Stimulated activated CD8-positive, alpha-beta memory T cell treated with anti-CD3 and anti-CD28 coated beads, Interleukin-7, amount 100 ng/mL, for 24 hours (primary cell): ENCODE results near the gene GPM6B.
"Not testable (repeated sequence)": the region's sequence is repeated elsewhere in the genome, so short reads cannot be mapped to it uniquely, and the experiment has no call there.

ENCODE experiments used
- DNase-seq: peaks from one replicate; pipeline ENCODE4 v3.0.0-alpha.2; 2020; ENCODE audit warnings: low read depth

Gene GPM6B

DNA sequence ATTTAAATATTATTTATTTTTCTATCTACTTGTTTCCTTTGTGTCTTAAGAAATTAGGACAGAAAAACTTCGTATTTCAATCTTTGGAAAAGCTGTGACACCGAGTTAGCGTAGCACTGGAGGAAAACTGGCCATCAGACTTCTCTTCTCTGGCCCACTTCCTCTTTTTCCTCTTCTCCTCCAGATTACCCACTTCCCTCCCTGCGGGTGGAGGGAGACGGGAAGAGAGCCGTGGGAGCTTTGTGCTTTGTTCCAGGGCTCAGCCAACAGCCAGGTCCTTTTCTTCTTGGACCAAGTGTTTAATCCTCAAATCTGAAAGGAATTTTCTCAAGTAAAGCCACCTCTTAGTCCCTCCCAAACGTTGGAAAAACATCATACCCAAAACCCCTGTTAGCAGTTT is 52.6 kb downstream of the GPM6B start:
- DNase-seq: no peak

DNA sequence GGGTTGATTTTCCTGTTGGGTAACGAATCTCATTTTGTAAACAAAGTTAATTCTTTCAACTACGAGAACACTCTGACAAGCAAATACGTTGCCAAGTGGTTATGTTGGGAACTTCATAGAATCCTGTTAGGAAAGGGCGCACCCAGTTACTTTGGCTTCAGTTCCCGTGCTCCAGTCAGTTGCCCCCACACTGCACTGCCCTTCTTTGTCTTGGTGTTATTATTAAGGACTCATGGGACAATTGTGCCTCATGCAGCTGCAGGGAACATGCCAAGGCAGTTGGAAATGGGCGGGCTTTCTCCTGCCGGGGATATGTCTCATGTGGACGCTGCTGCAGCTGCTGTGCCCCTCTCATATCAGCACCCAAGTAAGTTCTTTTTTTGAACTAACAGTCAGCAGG is 53.4 kb downstream of the GPM6B start:
- no peak for DNase-seq

DNA sequence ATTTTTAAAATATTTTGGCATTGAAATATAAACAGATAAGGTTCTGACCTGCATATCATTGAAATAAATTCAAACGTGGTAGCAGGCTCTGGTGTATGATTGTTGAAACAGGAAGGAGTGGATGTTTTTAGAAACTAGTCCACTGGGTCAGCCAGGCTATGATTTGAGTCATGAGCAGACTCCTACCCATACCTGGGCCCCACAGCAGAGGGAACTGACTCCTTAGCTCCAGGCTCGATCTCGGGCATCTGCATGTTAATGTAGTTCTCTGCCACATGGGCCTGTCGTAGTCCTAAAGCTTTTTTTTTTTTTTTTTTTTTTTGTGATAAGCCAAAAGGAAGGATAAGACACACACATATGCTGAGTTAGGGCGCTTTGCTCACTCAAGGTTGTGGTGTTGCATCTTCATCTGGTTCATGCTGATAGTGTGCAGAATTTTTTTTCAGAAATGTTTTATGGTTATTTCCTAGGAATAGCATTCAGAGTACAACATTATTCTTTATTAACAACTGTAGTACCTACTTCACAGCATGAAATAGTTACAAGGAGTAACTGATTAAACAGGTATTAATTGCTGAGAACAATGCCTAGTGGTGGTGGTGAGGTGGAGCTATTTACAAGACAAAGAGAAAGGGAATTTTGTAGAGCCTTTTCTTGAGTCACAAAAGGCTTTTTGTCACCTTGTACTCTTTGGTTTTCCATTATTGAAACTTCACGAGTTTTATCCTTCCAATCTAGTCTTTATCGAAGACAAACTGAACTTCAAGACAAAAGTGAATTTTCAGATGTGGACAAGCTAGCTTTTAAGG is 55.1 kb downstream of the GPM6B start:
- DNase-seq: no peak

DNA sequence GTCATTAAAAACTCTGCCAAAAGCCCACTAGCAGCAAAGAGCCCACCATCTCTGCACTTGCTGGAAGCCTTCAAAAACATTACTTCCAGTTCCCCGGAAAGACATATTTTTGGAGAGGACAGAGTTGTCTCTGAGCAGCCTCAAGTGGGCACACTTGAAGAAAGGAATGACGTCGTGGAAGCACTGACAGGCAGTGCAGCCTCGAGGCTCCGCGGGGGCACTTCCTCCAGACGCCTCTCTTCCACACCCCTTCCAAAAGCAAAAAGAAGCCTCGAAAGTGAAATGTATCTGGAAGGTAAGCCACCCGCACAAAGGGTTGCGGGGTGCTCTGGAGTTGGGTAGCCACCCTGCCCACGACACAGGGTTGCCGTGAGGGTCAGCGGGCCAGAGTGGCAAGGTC is 56.5 kb downstream of the GPM6B start:
- no peak for DNase-seq

DNA sequence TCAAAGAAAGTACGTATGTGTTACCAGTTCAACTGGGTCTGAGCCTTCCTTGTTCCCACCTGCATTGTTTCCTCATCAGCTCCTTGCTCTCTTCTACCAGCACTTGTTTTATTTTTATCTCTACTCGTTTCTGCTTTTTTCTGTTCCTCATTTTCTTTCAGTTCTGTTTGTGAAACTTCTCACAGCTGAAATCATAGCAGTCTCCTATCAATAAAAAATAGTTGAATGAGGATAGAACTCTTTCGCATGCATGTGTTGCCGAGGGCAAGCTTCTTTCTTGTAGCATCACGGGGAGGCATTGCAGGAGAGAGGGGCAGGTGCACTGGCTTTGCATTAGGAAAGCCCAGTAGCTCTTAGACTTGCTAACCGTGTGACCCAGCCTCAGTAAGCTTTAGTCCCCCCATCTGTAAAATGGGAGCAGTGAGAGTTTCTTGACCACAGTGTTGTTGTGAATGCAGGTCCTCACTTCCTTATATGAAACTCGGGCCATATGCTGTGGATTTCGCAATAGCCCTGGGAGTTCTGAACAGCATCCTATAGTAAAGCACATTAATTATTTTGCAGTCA is 57.7 kb downstream of the GPM6B start:
- DNase-seq: no peak

DNA sequence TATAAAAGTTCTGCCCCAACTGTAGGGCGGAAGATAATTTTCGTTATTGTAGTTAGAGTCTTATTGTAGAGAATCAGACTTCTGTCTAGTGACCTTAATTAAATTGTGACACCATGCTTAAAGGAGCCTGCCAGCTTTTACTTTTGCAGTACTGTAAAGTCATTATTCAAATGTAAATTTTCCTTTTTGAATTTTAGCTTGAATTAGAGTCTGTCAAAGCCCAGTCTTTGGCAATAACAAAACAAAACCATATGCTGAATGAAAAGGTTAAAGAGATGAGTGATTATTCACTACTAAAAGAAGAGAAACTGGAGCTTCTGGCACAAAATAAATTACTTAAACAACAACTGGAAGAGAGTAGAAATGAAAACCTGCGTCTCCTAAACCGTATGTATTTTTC is 60.5 kb downstream of the GPM6B start:
- DNase-seq: no peak

DNA sequence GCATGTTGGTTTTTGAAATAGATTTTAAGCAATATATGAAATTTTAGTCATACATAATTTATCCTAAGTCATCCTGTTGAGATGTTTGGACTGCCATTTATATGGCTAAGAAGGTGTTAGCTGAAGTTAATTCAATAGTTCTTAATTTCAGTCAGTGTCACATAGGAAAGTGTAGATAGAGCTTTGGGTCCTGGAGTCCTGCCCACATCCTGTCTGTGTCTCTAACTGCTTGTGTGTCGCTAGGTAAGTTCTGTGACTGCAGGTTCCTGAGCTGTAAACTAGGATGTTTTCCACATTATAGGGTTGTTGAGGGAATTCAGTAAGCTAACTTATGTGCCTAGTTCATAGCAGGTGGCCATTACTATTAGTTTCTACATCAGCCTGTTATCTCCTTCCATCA is 61.6 kb downstream of the GPM6B start:
- DNase-seq: no peak

DNA sequence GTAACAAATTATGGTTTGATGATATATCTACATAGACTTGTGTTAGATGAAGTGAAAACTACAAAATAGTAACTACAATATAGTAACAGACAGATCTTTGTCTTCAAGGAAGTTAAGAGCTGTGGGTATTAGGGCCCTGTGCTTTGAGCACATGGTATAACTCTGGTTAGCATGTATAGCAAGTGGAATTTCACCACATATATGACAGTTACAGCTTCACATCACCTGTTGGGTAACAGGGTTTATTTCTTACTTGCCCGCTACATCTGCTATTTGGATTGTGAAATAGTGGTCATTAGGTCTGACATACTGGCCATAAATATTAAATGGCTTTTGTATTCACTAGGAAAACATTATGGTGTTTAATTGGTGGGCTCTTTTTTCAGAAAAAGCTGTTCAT is 62.1 kb downstream of the GPM6B start:
- DNase-seq: no peak

DNA sequence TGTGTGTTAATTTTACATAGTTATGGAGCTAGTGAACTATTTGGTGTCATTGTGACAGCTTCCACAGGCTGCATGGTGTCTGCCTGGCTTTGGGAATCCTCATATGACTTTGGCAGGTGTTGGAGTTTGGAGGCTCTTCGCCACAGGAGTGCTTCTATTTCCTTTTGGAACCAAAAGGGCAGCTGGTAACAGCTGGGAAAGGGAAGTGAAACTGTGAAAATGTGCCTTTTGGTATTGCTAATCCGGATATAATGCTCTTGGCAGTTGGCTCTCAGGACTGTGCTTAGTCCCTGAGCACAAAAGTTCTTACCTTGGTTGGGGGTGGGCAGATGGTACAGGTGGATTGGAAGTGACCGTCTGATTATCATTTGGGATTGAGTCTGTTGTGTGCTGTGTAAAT is 64.2 kb downstream of the GPM6B start:
- DNase-seq: no peak

DNA sequence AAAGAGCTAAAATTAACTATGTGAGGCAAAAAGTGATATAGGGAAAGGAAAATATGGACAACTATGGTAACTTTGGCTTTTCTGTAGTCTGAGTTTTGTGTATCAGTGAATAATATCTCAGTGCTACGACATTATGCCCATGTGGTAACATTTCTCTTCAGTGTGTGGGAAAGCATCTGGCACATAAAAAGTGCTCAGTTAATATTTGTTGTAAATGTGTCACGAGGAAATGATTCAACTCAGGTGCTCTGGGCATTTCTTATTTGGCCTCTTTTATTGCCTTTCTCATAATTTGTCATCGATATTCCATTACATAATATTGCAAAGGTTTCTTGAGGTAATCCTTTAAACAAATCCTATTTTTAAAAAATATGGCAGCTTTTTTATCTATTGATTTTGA is 64.8 kb downstream of the GPM6B start:
- DNase-seq: no peak

DNA sequence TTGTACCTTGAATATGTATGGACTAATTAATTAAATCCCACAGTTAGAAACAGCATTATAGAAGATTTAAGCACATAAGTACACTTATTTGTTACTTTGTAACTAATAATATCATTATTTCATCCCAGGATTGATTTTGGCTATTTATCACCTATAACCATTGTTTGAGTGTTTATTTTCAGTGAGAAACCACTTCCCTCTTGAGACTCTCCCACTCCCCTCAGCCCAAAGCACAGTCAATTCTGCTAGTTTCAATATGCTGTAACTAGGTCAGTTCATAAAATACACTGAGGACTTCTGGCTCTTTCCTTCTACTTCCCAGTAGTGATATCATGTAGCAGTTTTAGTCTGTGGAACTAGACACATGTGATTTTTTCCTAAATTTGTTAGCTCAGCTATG is 66.1 kb downstream of the GPM6B start:
- no peak for DNase-seq

DNA sequence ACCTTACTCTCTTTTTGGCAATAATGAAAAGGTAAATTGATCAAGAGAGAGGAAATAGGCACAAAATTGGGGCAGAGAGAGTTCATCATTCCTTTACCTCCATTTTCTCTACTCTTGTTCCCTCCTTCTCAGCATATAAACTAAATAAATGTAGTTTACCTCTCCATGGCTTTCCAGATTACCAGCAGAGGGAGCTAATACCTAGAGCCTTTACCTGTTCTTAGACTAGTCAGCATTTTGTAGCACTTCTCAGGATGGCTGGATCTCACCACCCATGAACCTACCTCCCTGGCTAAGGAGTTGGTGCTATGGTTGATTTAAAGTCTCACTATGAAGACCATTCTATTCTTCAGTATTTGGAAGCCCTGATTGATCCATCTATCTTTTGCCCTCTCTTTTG is 66.7 kb downstream of the GPM6B start:
- no peak for DNase-seq

DNA sequence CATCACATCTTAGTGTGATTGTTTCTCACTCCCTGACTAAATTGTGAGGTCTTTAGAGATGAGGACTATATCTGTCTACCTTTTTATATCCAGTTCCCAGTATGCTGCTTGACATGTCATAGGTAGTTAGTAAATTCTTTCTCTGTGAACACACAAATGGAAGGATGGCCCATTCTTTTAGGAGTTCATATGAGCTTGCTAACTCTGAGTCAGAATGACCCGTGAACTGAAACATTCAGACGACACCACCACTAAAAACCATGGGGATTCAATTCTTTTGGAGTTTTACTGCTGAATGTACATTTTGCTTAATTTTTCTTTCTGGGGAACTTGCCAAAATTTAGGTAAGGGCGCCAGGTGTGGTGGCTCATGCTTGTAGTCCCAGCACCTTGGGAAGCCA is 68.4 kb downstream of the GPM6B start:
- DNase-seq: no peak

DNA sequence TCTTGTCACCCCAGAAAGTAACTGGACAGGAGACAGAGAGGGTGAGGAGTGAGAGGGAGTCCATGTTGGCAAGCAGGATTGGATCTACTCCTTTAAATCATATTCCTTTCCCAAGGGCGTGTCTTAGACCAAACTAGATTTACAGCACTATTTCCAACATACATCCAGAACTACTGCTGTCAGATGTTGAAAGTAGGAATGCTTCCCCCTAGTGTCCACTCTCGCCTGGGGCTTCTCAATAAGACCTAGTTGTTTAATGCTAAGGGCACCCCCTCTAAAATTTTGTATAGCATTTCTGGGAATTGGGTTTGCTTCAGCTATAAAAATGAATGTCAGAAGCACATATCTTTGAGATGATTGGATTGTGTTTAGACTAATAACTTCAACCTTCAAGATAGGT is 69.1 kb downstream of the GPM6B start:
- DNase-seq: no peak

DNA sequence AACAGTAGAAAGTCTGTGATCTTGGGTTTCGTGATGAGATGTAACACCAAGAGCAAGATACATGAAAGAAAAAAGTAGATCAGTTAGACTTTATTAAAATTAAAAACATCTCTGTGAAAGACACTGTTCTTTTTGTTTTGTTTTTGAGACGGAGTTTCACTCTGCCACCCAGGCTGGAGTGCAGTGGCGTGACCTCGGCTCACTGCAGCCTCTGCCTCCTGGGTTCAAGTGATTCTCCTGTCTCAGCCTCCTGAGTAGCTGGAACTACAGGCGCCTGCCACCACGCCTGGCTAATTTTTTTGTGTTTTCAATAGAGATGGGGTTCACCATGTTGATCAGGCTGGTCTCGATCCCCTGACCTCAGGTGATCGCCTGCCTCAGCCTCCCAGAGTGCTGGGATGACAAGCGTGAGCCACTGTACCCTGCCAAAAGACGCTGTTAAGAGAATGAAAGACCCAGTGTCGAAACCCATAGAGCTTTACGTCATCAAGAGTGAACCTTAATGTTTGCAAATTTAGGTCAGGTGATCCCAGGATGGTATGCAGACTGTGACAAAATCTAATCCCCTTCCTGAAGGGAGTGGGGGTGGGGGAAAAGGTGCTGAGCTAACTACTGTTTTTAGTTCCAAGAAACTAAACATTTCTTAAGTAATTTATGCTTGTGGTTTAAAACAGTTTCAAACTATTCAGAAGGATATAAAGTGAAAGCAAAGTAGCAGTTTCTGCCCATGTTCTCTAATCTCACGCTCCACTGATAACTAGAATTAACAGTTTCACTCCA is 74.3 kb downstream of the GPM6B start:
- no peak for DNase-seq

DNA sequence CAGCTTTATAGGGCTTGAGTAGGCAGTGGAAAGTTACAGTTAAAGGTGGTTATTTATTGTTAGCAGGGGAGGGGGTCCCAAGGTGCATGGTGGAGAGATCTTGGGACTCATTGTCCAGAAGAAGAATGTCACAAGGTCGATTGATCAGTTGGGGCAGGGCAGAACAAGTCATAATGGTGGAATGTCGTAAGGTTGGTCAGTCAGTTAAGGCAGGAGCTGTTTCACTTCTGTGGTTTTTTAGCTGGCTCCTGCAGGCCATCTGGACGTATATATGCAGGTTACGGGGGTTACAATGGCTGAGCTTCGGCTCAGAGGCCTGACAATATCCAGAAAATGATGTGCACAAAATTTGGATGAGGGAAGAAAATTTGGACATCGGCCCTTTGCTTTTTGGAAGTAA is 75.2 kb downstream of the GPM6B start:
- no peak for DNase-seq

DNA sequence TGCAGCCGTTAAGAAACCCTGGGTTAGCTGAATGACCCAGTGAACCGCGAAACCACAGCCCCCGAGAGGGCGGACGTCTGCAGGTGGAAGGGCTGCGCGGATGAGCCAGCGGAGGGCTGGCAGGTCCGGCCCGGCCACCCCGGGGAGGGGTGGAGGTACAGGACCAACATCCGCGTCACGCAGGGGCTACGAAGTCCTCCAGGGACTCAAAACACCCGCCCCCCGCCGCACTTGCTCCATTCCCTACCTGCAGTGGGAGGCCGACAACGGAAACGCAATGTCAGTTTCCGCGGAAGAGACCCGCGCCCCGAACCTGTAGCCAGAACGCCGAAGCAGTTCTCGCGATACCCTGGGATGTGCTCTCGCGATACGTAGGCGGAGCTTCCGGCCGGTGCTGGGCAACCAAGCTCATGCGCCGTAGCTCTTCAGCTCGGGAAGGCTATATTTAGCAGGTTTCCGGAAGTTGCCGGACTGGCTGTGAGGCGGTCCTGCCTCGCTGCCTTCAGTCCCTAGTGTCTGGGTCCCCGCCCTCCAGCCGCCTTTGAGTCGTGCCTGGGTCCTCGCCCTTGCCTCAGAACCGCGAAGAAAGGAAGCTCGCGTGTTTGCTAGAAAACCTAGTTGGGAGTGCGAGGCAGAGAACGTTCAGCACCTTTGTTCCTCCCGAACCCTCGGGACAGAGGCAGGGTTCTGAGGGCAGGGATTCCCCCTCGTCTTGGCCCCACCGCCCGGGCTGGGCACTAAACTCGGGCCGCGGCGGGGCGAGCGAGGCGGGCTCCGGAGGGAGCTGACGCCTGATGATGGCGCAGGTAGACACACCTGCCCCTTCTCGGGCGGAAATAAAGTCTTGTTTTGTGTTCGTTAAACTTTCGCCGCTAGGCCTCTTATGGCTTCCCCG is 82.4 kb downstream of the GPM6B start, which contains the start of the genes OFD1 and TRAPPC2:
Gene OFD1 (plus strand): TSS at position 471 of the 895 bp plus-strand sequence. CDS start 324 bp downstream, at position 795.
Gene TRAPPC2 (minus strand): TSS at position 343 of the 895 bp plus-strand sequence. CDS start 14,657 bp downstream, outside the sequence.
- DNase-seq: peak; percentile 68

DNA sequence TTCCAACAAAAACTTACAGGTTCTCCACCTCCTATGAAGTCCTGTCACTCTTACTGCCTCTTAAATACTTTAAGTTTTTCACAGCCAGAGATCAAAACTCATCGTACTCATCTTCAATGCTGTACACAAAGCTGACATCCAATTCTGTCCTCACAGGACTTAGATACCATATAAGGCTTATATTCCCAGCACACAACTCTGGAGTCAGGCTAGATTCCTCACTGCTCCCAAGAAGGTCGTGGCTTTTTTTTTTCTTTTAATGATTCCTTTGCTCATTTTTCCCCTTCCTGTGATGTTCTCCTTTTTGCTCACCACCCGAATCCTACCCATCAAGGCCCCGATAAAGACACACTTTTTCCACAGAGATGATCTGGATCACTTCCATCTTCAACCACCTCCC is 83.4 kb downstream of the GPM6B start:
- no peak for DNase-seq

DNA sequence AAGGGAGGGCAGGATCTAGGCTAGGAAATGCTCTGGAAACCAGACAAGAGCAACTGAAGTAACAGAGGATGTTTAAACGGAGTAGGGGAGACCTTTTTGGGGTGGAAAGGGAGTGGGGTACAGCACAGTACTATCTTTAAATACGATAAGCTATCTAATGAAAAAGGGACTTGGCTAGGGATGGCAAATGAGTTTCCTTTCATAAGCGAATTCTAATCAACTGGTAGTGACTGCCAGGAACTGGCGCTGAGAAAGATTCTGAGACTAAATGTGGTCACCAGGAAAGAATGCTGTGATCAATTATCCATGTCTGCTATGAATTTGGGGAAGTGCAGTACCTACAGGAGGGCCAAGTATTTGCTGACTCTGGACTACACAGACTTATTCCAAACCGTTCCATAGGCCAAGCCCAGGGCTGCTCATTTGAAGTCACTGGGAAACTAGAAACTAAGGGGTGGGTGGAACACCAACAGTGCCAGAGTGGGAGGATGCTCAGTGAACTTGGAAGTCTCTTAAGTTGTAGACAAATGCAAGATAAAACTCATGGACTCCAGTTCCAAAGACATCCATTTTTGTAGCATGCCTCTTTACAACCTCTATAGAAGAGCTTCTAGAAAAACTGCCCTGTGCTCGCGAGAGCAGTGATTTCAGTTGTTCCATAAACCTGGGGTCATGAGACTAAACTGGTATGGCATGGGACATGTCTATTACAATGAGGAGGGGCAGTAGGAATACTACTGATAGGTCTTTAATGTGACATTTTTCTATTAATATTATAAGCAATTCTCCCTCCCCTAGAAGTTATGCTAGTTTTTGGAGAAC is 84.4 kb downstream of the GPM6B start:
- no peak for DNase-seq

DNA sequence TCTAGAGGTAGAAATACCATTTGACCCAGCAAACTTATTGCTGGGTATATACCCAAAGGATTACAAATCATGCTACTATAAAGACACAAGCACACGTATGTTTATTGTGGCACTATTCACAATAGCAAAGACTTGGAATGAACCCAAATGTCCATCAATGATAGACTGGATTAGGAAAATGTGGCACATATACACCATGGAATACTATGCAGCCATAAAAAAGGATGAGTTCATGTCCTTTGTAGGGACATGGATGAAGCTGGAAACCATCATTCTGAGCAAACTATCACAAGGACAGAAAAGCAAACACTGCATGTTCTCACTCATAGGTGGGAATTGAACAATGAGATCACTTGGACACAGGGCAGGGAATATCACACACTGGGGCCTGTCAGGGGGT is 86.4 kb downstream of the GPM6B start:
- not testable (repeated sequence) for DNase-seq

DNA sequence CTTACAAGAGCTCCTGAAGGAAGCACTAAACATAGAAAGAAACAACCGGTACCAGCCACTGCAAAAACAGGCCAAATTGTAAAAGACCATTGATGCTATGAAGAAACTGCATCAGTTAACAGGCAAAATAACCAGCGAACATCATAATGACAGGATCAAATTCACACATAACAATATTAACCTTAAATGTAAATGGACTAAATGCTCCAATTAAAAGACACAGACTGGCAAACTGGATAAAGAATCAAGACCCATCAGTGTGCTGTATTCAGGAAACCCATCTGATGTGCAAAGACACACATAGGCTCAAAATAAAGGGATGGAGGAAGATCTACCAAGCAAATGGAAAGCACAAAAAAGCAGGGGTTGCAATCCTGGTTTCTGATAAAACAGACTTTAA is 90.3 kb downstream of the GPM6B start:
- DNase-seq: not testable (repeated sequence)
